Omental fat pad (tissue), 4 donors: ENCODE measurements around the gene ARGFX. TPM values are rescaled to one million over a fixed set of nuclear protein-coding genes. Genes with fewer than 3 reads are reported as not detected.
"Not testable (repeated sequence)": the region's sequence is repeated elsewhere in the genome, so short reads cannot be mapped to it uniquely, and the experiment has no call there.

Source experiments
- ATAC-seq: fragments of 150-250 bp; one replicate; pipeline ENCODE4 v1.9.1; 2016; ENCODE audit warnings: mild to moderate bottlenecking, moderate library complexity; ENCODE audit not compliant: low FRiP score
- DNase-seq: peaks from one replicate; pipeline ENCODE4 v3.0.0-alpha.2; 2019; ENCODE audit warnings: low spot score
- total RNA-seq, 4 donors: library from RNA; depleted of rRNA; stranded (reverse); fragments of >200 nt; gene quantifications; one replicate each; pipeline ENCODE4 v1.1.0, GENCODE V29; 2016
- TF ChIP-seq, protein P1 (sequence below), 3 donors: fragments of 450-650 bp; IDR thresholded peaks; one replicate each; pipeline ENCODE4 v1.5.1; 2016 to 2017; ENCODE audit warnings: antibody characterized with exemption in 3 of 3, mild to moderate bottlenecking in 3 of 3, moderate library complexity in 2 of 3

ARGFX gene
- total RNA-seq, 4 donors from 2014 or later = not detected

DNA sequence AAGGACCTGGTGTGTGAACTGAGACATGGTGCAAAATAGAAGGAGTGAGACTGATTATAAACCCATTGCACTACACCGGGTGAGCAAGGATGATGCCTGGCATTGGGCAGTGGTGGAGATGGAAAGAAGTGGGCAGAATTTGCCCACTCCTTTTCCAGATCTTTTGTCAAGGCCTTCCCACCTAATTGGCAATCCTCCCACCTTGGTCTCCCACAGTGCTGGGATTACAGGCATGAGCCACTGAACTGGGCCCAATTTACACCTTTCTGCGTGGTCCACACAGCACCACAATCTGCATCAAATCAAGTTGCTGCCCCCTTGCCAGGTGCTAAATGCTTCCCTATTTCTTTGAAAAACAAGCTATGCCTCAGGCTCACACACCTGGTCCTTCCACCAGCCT, 30.8 kb downstream of the ARGFX start:
- TF ChIP-seq, protein P1, sequence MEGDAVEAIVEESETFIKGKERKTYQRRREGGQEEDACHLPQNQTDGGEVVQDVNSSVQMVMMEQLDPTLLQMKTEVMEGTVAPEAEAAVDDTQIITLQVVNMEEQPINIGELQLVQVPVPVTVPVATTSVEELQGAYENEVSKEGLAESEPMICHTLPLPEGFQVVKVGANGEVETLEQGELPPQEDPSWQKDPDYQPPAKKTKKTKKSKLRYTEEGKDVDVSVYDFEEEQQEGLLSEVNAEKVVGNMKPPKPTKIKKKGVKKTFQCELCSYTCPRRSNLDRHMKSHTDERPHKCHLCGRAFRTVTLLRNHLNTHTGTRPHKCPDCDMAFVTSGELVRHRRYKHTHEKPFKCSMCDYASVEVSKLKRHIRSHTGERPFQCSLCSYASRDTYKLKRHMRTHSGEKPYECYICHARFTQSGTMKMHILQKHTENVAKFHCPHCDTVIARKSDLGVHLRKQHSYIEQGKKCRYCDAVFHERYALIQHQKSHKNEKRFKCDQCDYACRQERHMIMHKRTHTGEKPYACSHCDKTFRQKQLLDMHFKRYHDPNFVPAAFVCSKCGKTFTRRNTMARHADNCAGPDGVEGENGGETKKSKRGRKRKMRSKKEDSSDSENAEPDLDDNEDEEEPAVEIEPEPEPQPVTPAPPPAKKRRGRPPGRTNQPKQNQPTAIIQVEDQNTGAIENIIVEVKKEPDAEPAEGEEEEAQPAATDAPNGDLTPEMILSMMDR (IDR thresholded peaks at IDR 0.05) = no peak
- DNase-seq (no peak), ATAC-seq (no peak)

DNA sequence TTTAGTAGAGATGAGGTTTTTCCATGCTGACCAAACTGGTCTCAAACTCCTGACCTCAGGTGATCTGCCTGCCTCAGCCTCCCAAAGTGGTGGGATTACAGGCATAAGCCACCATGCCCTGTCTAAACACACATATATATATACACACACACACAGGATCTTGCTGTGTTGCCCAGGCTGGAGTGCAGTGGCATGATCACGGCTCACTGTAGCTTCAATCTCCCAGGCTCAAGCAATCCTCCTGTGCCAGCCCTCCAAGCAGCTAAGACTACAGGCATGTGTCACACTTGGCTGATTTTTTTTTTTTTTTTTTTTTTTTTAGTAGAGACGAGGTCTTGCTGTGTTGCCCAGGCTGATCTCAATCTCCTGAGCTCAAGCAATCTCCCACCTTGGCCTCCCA, 32.2 kb downstream of the ARGFX start:
- not testable (repeated sequence) for DNase-seq, ATAC-seq

DNA sequence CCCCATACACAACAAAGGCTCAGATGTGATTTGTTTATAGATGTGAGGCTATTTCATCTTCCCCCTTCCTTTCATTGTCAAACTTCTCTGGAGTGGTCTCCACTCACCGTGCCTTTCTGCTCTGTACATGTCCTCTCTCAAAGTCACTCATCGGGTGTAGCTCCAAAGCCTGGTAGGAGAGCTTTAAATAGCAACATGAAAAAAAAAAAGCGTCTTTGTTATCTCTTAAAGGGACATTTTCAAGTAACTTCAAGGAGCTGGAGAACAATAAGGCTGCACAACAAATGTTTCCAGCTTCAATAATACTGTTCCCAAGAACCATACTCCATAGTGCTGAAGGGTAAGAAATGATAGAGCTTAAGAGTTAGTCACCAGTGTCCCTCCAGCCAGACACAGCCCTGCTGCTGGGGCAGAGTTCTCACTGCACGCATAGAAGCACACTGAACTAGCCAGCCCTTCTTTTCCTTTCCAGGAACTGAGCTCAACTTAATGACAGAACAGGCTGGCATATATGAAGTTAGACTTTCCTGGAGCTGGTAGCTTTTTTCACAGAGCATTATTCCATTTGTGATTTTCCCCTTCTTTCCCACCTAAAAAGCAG, 33.6 kb downstream of the ARGFX start:
- TF ChIP-seq, protein P1 (IDR thresholded peaks at IDR 0.05) = no peak
- ATAC-seq = no peak
- no peak for DNase-seq

DNA sequence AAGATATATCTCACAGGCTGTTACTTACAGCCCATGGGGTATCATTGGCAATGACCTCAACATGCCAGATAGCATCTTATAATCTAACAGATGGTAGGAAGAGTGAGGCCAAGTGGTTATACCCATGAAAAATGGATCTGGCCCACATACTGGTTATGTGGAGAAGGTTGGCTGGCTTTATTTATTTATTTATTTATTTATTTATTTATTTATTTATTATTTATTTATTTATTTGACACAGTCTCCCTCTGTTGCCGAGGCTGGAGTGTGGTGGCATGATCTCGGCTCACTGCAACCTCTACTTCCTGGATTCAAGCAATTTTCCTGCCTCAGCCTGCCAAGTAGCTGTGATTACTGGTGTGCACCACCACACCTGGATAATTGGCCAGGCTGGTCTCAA, 37.0 kb downstream of the ARGFX start:
- TF ChIP-seq, protein P1 (IDR thresholded peaks at IDR 0.05) = no peak
- no peak for ATAC-seq

DNA sequence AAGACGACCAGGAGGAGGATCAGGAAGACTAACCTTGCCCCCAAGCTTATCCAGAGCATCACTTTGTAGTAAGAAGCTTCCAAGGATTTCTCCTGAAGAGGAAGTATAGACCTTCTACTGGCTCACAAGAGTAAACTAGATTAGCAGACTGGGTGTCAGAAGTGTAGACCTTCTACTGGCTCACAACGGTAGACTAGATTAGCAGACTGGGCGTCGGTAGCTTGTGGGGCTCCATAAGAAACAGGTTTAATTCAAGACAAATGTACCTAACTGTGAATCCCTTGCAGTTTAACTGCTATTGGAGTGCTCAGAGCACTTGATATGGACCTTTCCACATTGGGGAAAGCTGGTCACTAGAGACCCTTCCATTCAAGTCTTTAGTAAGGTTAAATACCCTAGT, 38.4 kb downstream of the ARGFX start:
- no peak for DNase-seq
- TF ChIP-seq, protein P1 (IDR thresholded peaks at IDR 0.05) = no peak

More for the DNA sequence above, 37.0 kb downstream of the ARGFX start:
- DNase-seq = no peak

More for the DNA sequence above, 38.4 kb downstream of the ARGFX start:
- ATAC-seq = no peak

Other genes with a start within 250 kb of the ARGFX start
- gene POLQ, start 22.0 kb upstream of the ARGFX start, total RNA-seq = under 1 TPM; 0.06 to 0.84 (median 0.25) TPM
- under 1 TPM in 2 of 4 donors, not detected in 2; 0.06 to 0.32 TPM for gene FBXO40, start 25.4 kb downstream of the ARGFX start, total RNA-seq
- gene HCLS1, start 93.0 kb downstream of the ARGFX start, total RNA-seq = 100 to 1,000 TPM in 3 of 4 donors, 10 to 100 TPM in 1; 61.5 to 164 (median 132) TPM
- 10 to 100 TPM; 56.6 to 68.5 (median 57.5) TPM for gene GOLGB1, start 181.8 kb downstream of the ARGFX start, total RNA-seq